GM12878 (cell line): Measurements from ENCODE around the gene BAK1. TPM values are rescaled to one million over a fixed set of nuclear protein-coding genes. Genes with fewer than 3 reads are reported as not detected.

Source experiments
- polyA plus RNA-seq, 11 experiments: library from polyadenylated mRNA; depleted of rRNA in 4 of 11; unstranded in 6 of 11; stranded (reverse) in 5 of 11; fragments of >200 nt; fragmentation: Nextera tagmentation in 4 of 11; fragmentation: Illumina TruSeq in 1 of 11; extraction: Ambion mirVana in 4 of 11; extraction: Trizol in 1 of 11; gene quantifications; 1 replicate in 1 of 11; 2 replicates in 10 of 11; pipeline versions ENCODE4 v1.2.1 to v1.2.3, GENCODE V29; 2011 to 2016; ENCODE audit warnings: inconsistent platforms in 2 of 11, missing spikeins in 2 of 11, low read depth in 1 of 11
- small RNA-seq: library from RNA; depleted of rRNA; stranded (forward); fragments of <200 nt; gene quantifications from one replicate; pipeline ENCODE3, GENCODE V24; 2014
- total RNA-seq, 4 experiments: library from RNA; depleted of rRNA in 3 of 4; stranded (reverse); fragments of >200 nt in 3 of 4; fragmentation: Illumina TruSeq in 1 of 4; extraction: Trizol in 1 of 4; gene quantifications; 2 replicates each; pipeline versions ENCODE4 v1.2.1 to v1.2.3, GENCODE V29; 2013 to 2021

The BAK1 gene
- total and polyA plus RNA-seq, 10 of the 15 experiments (the other 5 are each of a cell fraction or from before 2014, with no cell fraction given), result 6.3 to 65.8 (median 29.6) TPM

Small RNA genes within 50 kb of the gene (small RNA-seq; reads per million reads assigned to genes)
- not detected for gene RF00017

Other genes with a start within 250 kb of the BAK1 start
Only the 7 nearest of the 10 such genes appear.
- 6.5 and 6.8 TPM in 2 replicates for gene PHF1, start 169.3 kb downstream of the BAK1 start, total RNA-seq (2014; rRNA removed)
- gene PHF1, start 169.3 kb downstream of the BAK1 start, total RNA-seq (2014; rRNA removed; fragmentation: Illumina TruSeq; extraction: Trizol), result 5.5 and 6.5 TPM in 2 replicates
- 13.5 and 14.5 TPM in 2 replicates for gene PHF1, start 169.3 kb downstream of the BAK1 start, total RNA-seq (2021)
- 11.8 and 17.8 TPM in 2 replicates for gene PHF1, start 169.3 kb downstream of the BAK1 start, polyA plus RNA-seq (2011; rRNA removed)
- gene PHF1, start 169.3 kb downstream of the BAK1 start, polyA plus RNA-seq (2014; fragmentation: Illumina TruSeq; extraction: Trizol), result 5.9 and 10.3 TPM in 2 replicates
- gene PHF1, start 169.3 kb downstream of the BAK1 start, polyA plus RNA-seq (2014; fragmentation: Nextera tagmentation; extraction: Ambion mirVana), result 1 to 10 TPM; 1.3 to 2.2 TPM
- gene PHF1, start 169.3 kb downstream of the BAK1 start, polyA plus RNA-seq (2014; rRNA removed), result 17.3 and 21.4 TPM in 2 replicates
- 1 to 10 TPM; 3.1 to 3.5 TPM for gene PHF1, start 169.3 kb downstream of the BAK1 start, polyA plus RNA-seq (2016; fragmentation: Nextera tagmentation; extraction: Ambion mirVana)
- 201 and 217 TPM in 2 replicates for gene CUTA, start 162.2 kb downstream of the BAK1 start, total RNA-seq (2014; rRNA removed)
- 107 and 118 TPM in 2 replicates for gene CUTA, start 162.2 kb downstream of the BAK1 start, total RNA-seq (2014; rRNA removed; fragmentation: Illumina TruSeq; extraction: Trizol)
- gene CUTA, start 162.2 kb downstream of the BAK1 start, total RNA-seq (2021), result 165 and 173 TPM in 2 replicates
- gene CUTA, start 162.2 kb downstream of the BAK1 start, polyA plus RNA-seq (2011; rRNA removed), result 95.6 and 137 TPM in 2 replicates
- gene CUTA, start 162.2 kb downstream of the BAK1 start, polyA plus RNA-seq (2014; fragmentation: Illumina TruSeq; extraction: Trizol), result 62.2 and 102 TPM in 2 replicates
- gene CUTA, start 162.2 kb downstream of the BAK1 start, polyA plus RNA-seq (2014; fragmentation: Nextera tagmentation; extraction: Ambion mirVana), result 100 to 1,000 TPM; 268 to 293 TPM
- gene CUTA, start 162.2 kb downstream of the BAK1 start, polyA plus RNA-seq (2014; rRNA removed), result 178 and 203 TPM in 2 replicates
- 100 to 1,000 TPM; 220 to 226 TPM for gene CUTA, start 162.2 kb downstream of the BAK1 start, polyA plus RNA-seq (2016; fragmentation: Nextera tagmentation; extraction: Ambion mirVana)
- gene SYNGAP1, start 160.2 kb downstream of the BAK1 start, total RNA-seq (2014; rRNA removed), result 1.2 and 1.5 TPM in 2 replicates
- 0.85 and 0.88 TPM in 2 replicates for gene SYNGAP1, start 160.2 kb downstream of the BAK1 start, total RNA-seq (2014; rRNA removed; fragmentation: Illumina TruSeq; extraction: Trizol)
- gene SYNGAP1, start 160.2 kb downstream of the BAK1 start, total RNA-seq (2021), result 5.7 and 9.2 TPM in 2 replicates
- gene SYNGAP1, start 160.2 kb downstream of the BAK1 start, polyA plus RNA-seq (2011; rRNA removed), result 2.2 and 3.9 TPM in 2 replicates
- gene SYNGAP1, start 160.2 kb downstream of the BAK1 start, polyA plus RNA-seq (2014; fragmentation: Illumina TruSeq; extraction: Trizol), result 3.1 and 5.7 TPM in 2 replicates
- under 1 TPM; 0.05 to 0.14 TPM for gene SYNGAP1, start 160.2 kb downstream of the BAK1 start, polyA plus RNA-seq (2014; fragmentation: Nextera tagmentation; extraction: Ambion mirVana)
- gene SYNGAP1, start 160.2 kb downstream of the BAK1 start, polyA plus RNA-seq (2014; rRNA removed), result 6.4 and 9.0 TPM in 2 replicates
- gene SYNGAP1, start 160.2 kb downstream of the BAK1 start, polyA plus RNA-seq (2016; fragmentation: Nextera tagmentation; extraction: Ambion mirVana), result under 1 TPM; 0.62 to 0.73 TPM
- gene ZBTB9, start 125.7 kb downstream of the BAK1 start, total RNA-seq (2014; rRNA removed), result 5.2 and 6.6 TPM in 2 replicates
- gene ZBTB9, start 125.7 kb downstream of the BAK1 start, total RNA-seq (2014; rRNA removed; fragmentation: Illumina TruSeq; extraction: Trizol), result 6.0 and 6.7 TPM in 2 replicates
- 9.2 and 10.4 TPM in 2 replicates for gene ZBTB9, start 125.7 kb downstream of the BAK1 start, total RNA-seq (2021)
- gene ZBTB9, start 125.7 kb downstream of the BAK1 start, polyA plus RNA-seq (2011; rRNA removed), result 5.3 and 7.2 TPM in 2 replicates
- 9.8 and 10.3 TPM in 2 replicates for gene ZBTB9, start 125.7 kb downstream of the BAK1 start, polyA plus RNA-seq (2014; fragmentation: Illumina TruSeq; extraction: Trizol)
- gene ZBTB9, start 125.7 kb downstream of the BAK1 start, polyA plus RNA-seq (2014; fragmentation: Nextera tagmentation; extraction: Ambion mirVana), result 1 to 10 TPM; 1.5 to 2.6 TPM
- gene ZBTB9, start 125.7 kb downstream of the BAK1 start, polyA plus RNA-seq (2014; rRNA removed), result 6.7 and 7.3 TPM in 2 replicates
- 10 to 100 TPM; 12.1 to 12.7 TPM for gene ZBTB9, start 125.7 kb downstream of the BAK1 start, polyA plus RNA-seq (2016; fragmentation: Nextera tagmentation; extraction: Ambion mirVana)
- 12.7 and 15.4 TPM in 2 replicates for gene ITPR3, start 41.0 kb upstream of the BAK1 start, total RNA-seq (2014; rRNA removed)
- gene ITPR3, start 41.0 kb upstream of the BAK1 start, total RNA-seq (2014; rRNA removed; fragmentation: Illumina TruSeq; extraction: Trizol), result 7.6 and 8.3 TPM in 2 replicates
- gene ITPR3, start 41.0 kb upstream of the BAK1 start, total RNA-seq (2021), result 30.3 and 34.0 TPM in 2 replicates
- gene ITPR3, start 41.0 kb upstream of the BAK1 start, polyA plus RNA-seq (2011; rRNA removed), result 7.2 and 15.6 TPM in 2 replicates
- gene ITPR3, start 41.0 kb upstream of the BAK1 start, polyA plus RNA-seq (2014; fragmentation: Illumina TruSeq; extraction: Trizol), result 6.7 and 14.6 TPM in 2 replicates
- under 1 TPM; 0.32 to 0.44 TPM for gene ITPR3, start 41.0 kb upstream of the BAK1 start, polyA plus RNA-seq (2014; fragmentation: Nextera tagmentation; extraction: Ambion mirVana)
- gene ITPR3, start 41.0 kb upstream of the BAK1 start, polyA plus RNA-seq (2014; rRNA removed), result 23.0 and 27.0 TPM in 2 replicates
- 1 to 10 TPM; 8.9 to 9.1 TPM for gene ITPR3, start 41.0 kb upstream of the BAK1 start, polyA plus RNA-seq (2016; fragmentation: Nextera tagmentation; extraction: Ambion mirVana)
- 40.6 and 44.0 TPM in 2 replicates for gene UQCC2, start 131.4 kb upstream of the BAK1 start, total RNA-seq (2014; rRNA removed)
- gene UQCC2, start 131.4 kb upstream of the BAK1 start, total RNA-seq (2014; rRNA removed; fragmentation: Illumina TruSeq; extraction: Trizol), result 54.5 and 60.1 TPM in 2 replicates
- 80.6 and 90.2 TPM in 2 replicates for gene UQCC2, start 131.4 kb upstream of the BAK1 start, total RNA-seq (2021)
- gene UQCC2, start 131.4 kb upstream of the BAK1 start, polyA plus RNA-seq (2011; rRNA removed), result 37.1 and 44.3 TPM in 2 replicates
- gene UQCC2, start 131.4 kb upstream of the BAK1 start, polyA plus RNA-seq (2014; fragmentation: Illumina TruSeq; extraction: Trizol), result 27.3 and 61.8 TPM in 2 replicates
- 100 to 1,000 TPM; 433 to 478 TPM for gene UQCC2, start 131.4 kb upstream of the BAK1 start, polyA plus RNA-seq (2014; fragmentation: Nextera tagmentation; extraction: Ambion mirVana)
- gene UQCC2, start 131.4 kb upstream of the BAK1 start, polyA plus RNA-seq (2014; rRNA removed), result 43.5 and 44.2 TPM in 2 replicates
- 100 to 1,000 TPM; 206 to 230 TPM for gene UQCC2, start 131.4 kb upstream of the BAK1 start, polyA plus RNA-seq (2016; fragmentation: Nextera tagmentation; extraction: Ambion mirVana)
- gene IP6K3, start 166.6 kb upstream of the BAK1 start, total RNA-seq (2014; rRNA removed), result not detected in 2 replicates
- gene IP6K3, start 166.6 kb upstream of the BAK1 start, total RNA-seq (2014; rRNA removed; fragmentation: Illumina TruSeq; extraction: Trizol), result not detected in 2 replicates
- not detected in 2 replicates for gene IP6K3, start 166.6 kb upstream of the BAK1 start, total RNA-seq (2021)
- 0.15 TPM in 1 of 2 replicates, not detected in the other for gene IP6K3, start 166.6 kb upstream of the BAK1 start, polyA plus RNA-seq (2011; rRNA removed)
- not detected in 2 replicates for gene IP6K3, start 166.6 kb upstream of the BAK1 start, polyA plus RNA-seq (2014; fragmentation: Illumina TruSeq; extraction: Trizol)
- gene IP6K3, start 166.6 kb upstream of the BAK1 start, polyA plus RNA-seq (2014; fragmentation: Nextera tagmentation; extraction: Ambion mirVana), result under 1 TPM in 1 of 2 experiments, not detected in 1; 0.02 TPM
- gene IP6K3, start 166.6 kb upstream of the BAK1 start, polyA plus RNA-seq (2014; rRNA removed), result not detected in 2 replicates
- gene IP6K3, start 166.6 kb upstream of the BAK1 start, polyA plus RNA-seq (2016; fragmentation: Nextera tagmentation; extraction: Ambion mirVana), result under 1 TPM in 1 of 2 experiments, not detected in 1; 0.09 TPM